Left ventricle myocardium inferior (tissue), 1 donor: Measurements from ENCODE around the gene SH3GLB2. TPM values are rescaled to one million over a fixed set of nuclear protein-coding genes. Genes with fewer than 3 reads are reported as not detected.

ENCODE experiments used
- DNase-seq: peaks from one replicate; pipeline ENCODE4 v3.0.0-alpha.2; 2020
- H3K27ac ChIP-seq: fragments of 200-600 bp; replicated peaks from 2 replicates; pipeline ENCODE4 v1.8.0; 2021
- H3K27me3 ChIP-seq: fragments of 200-600 bp; 2 replicates; pipeline ENCODE4 v1.8.0; 2021; ENCODE audit warnings: low read depth
- H3K36me3 ChIP-seq: fragments of 200-600 bp; 2 replicates; pipeline ENCODE4 v1.8.0; 2021
- H3K4me1 ChIP-seq: fragments of 200-600 bp; 2 replicates; pipeline ENCODE4 v1.8.0; 2021
- H3K4me3 ChIP-seq: fragments of 200-600 bp; 2 replicates; pipeline ENCODE4 v1.8.0; 2021; ENCODE audit warnings: mild to moderate bottlenecking, moderate library complexity
- H3K9me3 ChIP-seq: fragments of 200-600 bp; replicated peaks from 2 replicates; pipeline ENCODE4 v1.8.0; 2021
- intact Hi-C: fragments of 100-400 bp; cut with micrococcal nuclease; formaldehyde crosslinking; loops from one replicate; pipeline ENCODE4 v1.11.0; 2022
- long read RNA-seq: library from polyadenylated mRNA; unstranded; transcript quantifications from one replicate; pipeline ENCODE4 v2.0.0, GENCODE V29; 2021
- total RNA-seq: library from RNA; stranded (reverse); fragmentation: NEBNext Ultra II Directional; extraction: Animal tissue kit (Norgen Biotek cat#: 25700); gene quantifications from one replicate; pipeline ENCODE4 v1.2.1, GENCODE V29; 2021
- TF ChIP-seq, protein P1 (sequence below): fragments of 200-600 bp; IDR thresholded peaks from 2 replicates; pipeline ENCODE4 v1.8.0; 2021; ENCODE audit warnings: antibody characterized with exemption, mild to moderate bottlenecking, borderline replicate concordance
- donor health status: DM: no; HTN: yes; CAD: no; lungs with severe emphysema.

The SH3GLB2 gene
- 33.9 TPM for total RNA-seq
- long read RNA-seq, full-length matches to known transcripts: 118 of 168 reads
- long read RNA-seq, partial matches to known transcripts: 18 of 168 reads
- long read RNA-seq, other reads (novel, unspliced or antisense): 32 of 168 reads

DNA sequence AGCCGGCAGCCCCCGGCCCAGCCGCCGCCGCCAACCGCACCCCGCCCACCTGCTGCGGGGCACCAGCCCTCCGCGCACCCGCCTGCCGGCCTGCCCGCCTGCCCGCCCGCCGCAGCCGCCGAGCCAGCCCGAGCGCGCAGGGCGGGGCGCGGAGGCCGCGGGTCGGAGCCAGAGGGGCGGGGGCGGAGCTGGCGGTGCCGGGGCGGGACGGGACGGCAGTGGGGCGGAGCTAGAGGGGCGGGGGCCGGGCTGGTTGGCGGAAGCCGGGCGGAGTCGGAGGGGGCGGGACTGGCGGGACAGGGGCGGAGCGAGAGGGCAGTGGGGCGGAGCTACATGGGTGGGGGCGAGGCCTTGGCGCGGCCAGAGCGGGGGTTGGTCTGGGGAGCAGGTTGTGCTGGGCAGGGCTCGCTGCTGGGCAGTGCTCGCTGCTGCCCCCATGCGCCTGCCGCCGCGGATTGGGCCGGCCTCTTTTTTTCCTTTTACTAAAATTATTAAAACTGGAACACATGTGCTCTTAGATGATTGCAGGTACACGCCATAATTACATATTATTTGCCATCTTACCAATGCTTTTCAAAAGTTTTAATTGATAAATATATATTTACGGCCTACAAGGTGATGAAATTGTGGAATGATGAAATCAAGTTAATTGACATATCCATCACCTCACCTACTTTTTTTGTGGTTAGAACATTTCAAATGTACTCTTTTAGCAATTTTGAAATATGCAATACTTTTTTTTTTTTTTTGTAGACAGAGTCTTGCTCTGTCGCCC, at the start of gene SH3GLB2:
TSS of gene SH3GLB2 (minus strand) at position 140 of the 775 bp plus-strand sequence. CDS start 177 bp downstream, outside the sequence.
- peak within 1 kb of the TSS; percentile 78 for H3K27ac ChIP-seq
- no peaks in the 10 kb centered on the region for H3K36me3 ChIP-seq
- peaks cover 32% of the 10 kb centered on the region for H3K4me1 ChIP-seq
- peak; percentile 94 for DNase-seq
- peak within 1 kb of the TSS; percentile 91 for H3K4me3 ChIP-seq
- no peaks in the 10 kb centered on the region for H3K9me3 ChIP-seq
- intact Hi-C loops: no loop called here
- TF ChIP-seq, protein P1, sequence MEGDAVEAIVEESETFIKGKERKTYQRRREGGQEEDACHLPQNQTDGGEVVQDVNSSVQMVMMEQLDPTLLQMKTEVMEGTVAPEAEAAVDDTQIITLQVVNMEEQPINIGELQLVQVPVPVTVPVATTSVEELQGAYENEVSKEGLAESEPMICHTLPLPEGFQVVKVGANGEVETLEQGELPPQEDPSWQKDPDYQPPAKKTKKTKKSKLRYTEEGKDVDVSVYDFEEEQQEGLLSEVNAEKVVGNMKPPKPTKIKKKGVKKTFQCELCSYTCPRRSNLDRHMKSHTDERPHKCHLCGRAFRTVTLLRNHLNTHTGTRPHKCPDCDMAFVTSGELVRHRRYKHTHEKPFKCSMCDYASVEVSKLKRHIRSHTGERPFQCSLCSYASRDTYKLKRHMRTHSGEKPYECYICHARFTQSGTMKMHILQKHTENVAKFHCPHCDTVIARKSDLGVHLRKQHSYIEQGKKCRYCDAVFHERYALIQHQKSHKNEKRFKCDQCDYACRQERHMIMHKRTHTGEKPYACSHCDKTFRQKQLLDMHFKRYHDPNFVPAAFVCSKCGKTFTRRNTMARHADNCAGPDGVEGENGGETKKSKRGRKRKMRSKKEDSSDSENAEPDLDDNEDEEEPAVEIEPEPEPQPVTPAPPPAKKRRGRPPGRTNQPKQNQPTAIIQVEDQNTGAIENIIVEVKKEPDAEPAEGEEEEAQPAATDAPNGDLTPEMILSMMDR: peak; percentile 94
- H3K27me3 ChIP-seq: no peaks in the 10 kb centered on the region

DNA sequence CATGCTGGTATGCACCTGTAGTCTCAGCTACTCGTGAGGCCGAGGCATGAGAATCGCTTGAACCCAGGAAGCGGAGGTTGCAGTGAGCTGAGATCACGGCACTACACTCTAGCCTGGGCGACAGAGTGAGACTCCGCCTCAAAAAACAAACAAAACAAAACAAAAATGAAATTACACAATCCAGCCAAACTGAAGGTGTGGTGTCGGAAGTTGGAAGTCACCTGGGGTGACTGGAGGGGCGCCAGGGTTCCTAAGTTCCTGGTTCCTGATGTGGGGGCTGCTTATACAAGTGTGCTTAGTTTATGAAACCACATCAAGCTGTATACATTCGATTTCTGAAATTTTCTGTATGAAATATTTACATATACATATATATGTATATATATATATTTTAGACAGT, 49.1 kb upstream of the SH3GLB2 start:
- H3K27ac ChIP-seq: no peak overlapping the region
- intact Hi-C loops: no loop called here
- TF ChIP-seq, protein P1: no peak
- H3K9me3 ChIP-seq: no peaks in the 10 kb centered on the region
- no peaks in the 10 kb centered on the region for H3K36me3 ChIP-seq
- no peak overlapping the region for H3K4me3 ChIP-seq
- DNase-seq: no peak
- no peaks in the 10 kb centered on the region for H3K27me3 ChIP-seq
- peaks cover 21% of the 10 kb centered on the region for H3K4me1 ChIP-seq

DNA sequence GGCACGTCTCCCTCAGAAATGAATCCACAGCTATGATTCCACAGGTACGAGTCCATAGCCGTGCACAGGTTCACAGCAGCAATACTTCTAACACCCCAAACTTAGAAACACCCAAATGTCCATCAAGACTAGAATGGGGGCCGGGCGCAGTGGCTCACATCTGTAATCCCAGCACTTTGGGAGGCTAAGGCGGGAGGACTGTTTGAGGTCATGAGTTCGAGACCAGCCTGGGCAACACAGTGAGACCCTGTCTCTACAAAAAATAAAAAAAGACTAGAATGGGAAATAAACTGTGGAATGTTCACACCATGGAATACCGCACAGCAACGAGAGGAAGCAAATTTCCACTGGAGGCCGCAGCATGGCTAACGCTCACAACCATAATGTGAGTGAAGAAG, 48.5 kb upstream of the SH3GLB2 start:
- intact Hi-C loops: no loop called here
- no peak for DNase-seq
- no peak overlapping the region for H3K27ac ChIP-seq

DNA sequence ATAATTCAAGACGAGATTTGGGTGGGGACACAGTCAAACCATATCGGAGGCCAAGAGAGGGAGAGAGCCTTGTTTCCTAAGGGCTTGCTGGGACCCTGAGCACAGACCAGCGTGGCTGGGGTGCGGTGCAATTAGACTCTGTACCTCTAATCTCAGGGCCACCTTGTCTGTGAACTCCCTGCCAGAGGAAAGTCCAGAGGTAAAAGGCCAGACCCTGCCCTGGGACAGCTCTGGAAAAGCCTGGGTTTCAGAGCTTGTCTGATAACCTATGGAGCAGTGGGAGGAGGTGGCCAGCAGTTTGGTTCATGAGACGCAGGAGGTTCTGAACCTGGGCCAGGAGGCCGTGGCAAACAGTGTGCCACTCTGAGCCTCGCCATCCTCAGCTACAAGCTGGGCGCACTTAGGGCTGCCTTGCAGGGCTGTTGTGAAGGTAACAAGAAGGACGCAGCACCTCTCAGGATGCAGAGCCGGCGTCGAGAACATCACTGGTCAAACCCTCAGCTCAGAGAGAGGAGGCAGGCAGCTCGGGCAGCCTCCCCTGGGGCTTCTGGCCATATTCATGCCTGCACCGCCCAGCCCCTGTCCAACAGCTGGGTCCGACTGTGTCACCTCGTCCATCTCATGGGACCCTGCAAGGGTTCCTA, 48.0 kb upstream of the SH3GLB2 start:
- H3K4me3 ChIP-seq: no peak overlapping the region
- no peak for DNase-seq
- intact Hi-C loops: no loop called here
- peaks cover 10% of the 10 kb centered on the region for H3K4me1 ChIP-seq
- no peaks in the 10 kb centered on the region for H3K9me3 ChIP-seq
- TF ChIP-seq, protein P1: no peak
- no peaks in the 10 kb centered on the region for H3K27me3 ChIP-seq
- peaks cover 5% of the 10 kb centered on the region for H3K36me3 ChIP-seq
- no peak overlapping the region for H3K27ac ChIP-seq

More for the DNA sequence above, 48.5 kb upstream of the SH3GLB2 start:
- Histone ChIP-seq H3K9me3 (no peaks in the 10 kb centered on the region), H3K27me3 (no peaks in the 10 kb centered on the region), H3K36me3 (no peaks in the 10 kb centered on the region), H3K4me1 (peaks cover 15% of the 10 kb centered on the region), H3K4me3 (no peak overlapping the region)
- TF ChIP-seq, protein P1: no peak

DNA sequence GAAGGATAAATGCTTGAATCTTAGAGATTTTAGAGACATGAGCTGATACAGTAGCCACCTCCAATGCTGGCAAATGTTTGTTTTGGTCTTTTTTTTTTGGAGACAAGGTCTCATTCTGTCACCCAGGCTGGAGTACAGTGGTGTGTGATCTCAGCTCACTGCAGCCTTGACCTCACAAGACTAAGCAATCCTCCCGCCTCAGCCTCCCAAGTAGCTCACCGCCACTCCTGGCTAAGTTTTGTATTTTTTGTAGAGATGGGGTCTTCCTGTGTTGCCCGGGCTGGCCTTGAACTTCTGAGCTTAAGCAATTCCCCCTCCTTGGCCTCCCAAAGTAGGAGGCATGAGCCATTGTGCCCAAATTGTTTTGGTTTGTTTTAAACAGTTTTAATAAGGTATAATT, 46.0 kb upstream of the SH3GLB2 start:
- no peak overlapping the region for H3K4me3 ChIP-seq
- peaks cover 18% of the 10 kb centered on the region for H3K36me3 ChIP-seq
- H3K4me1 ChIP-seq: peaks cover 11% of the 10 kb centered on the region
- no peaks in the 10 kb centered on the region for H3K9me3 ChIP-seq
- H3K27me3 ChIP-seq: no peaks in the 10 kb centered on the region
- intact Hi-C loops: no loop called here
- TF ChIP-seq, protein P1: no peak
- H3K27ac ChIP-seq: no peak overlapping the region
- DNase-seq: no peak
